A673 (cell line): ENCODE data around the gene LENEP. TPM values are rescaled to one million over a fixed set of nuclear protein-coding genes. Genes with fewer than 3 reads are reported as not detected.
"Not testable (repeated sequence)": the region's sequence is repeated elsewhere in the genome, so short reads cannot be mapped to it uniquely, and the experiment has no call there.

Experiments used
- BruUV-seq: library from RNA; stranded (reverse); fragments of 400-500 nt; replicated peaks from 2 replicates; lab custom pipeline; 2021; lab: Mats Ljungman, UMichigan
- CTCF ChIA-PET: fragments of 300-600 bp; sonication (Branson Sonifier 250); formaldehyde crosslinking; loops from one replicate; lab custom pipeline; 2022; ENCODE audit warnings: antibody characterized with exemption; lab: Charles Lee
- POLR2A ChIA-PET: fragments of 300-600 bp; sonication (Branson Sonifier 250); formaldehyde crosslinking; loops from one replicate; lab custom pipeline; 2022; ENCODE audit warnings: antibody characterized with exemption; ENCODE audit not compliant: low non-redundant PET; lab: Charles Lee
- DNase-seq: peaks from one replicate; pipeline ENCODE4 v3.0.0-alpha.2; 2015; ENCODE audit warnings: low spot score
- H3K27ac ChIP-seq: fragments of 200-600 bp; sonication (generic); 2 replicates; pipeline ENCODE4 v1.5.1; 2016; ENCODE audit warnings: mixed run types, low read depth, mild to moderate bottlenecking, mixed read lengths, antibody characterized with exemption, low read length; ENCODE audit not compliant: poor library complexity, severe bottlenecking
- H3K27me3 ChIP-seq: fragments of 200-600 bp; sonication (generic); replicated peaks from 2 replicates; pipeline ENCODE4 v1.6.1; 2017; ENCODE audit warnings: mixed run types, low read depth, mild to moderate bottlenecking, mixed read lengths, antibody characterized with exemption, low read length; ENCODE audit not compliant: insufficient read depth, poor library complexity
- H3K36me3 ChIP-seq: fragments of 200-600 bp; sonication (generic); 2 replicates; pipeline ENCODE4 v1.6.1; 2016; ENCODE audit warnings: mixed run types, mild to moderate bottlenecking, mixed read lengths, antibody characterized with exemption, low read length; ENCODE audit not compliant: insufficient read depth, poor library complexity, severe bottlenecking
- H3K4me1 ChIP-seq: fragments of 200-600 bp; sonication (generic); 2 replicates; pipeline ENCODE4 v1.6.1; 2017; ENCODE audit warnings: mixed run types, mild to moderate bottlenecking, mixed read lengths, antibody characterized with exemption, low read length; ENCODE audit not compliant: insufficient read depth, poor library complexity, severe bottlenecking
- H3K4me3 ChIP-seq: fragments of 200-600 bp; sonication (generic); 2 replicates; pipeline ENCODE4 v1.5.1; 2016; ENCODE audit warnings: low read depth, mixed run types, mild to moderate bottlenecking, mixed read lengths, low read length; ENCODE audit not compliant: poor library complexity, severe bottlenecking
- H3K9me3 ChIP-seq: fragments of 200-600 bp; sonication (generic); 2 replicates; pipeline ENCODE4 v1.6.1; 2016; ENCODE audit warnings: mixed run types, low read depth, mild to moderate bottlenecking, mixed read lengths, antibody characterized with exemption, low read length; ENCODE audit not compliant: poor library complexity, severe bottlenecking
- EZH2 ChIP-seq: fragments of 200-600 bp; sonication (generic); IDR thresholded peaks from 2 replicates; pipeline ENCODE4 v1.6.1; 2017; ENCODE audit warnings: borderline replicate concordance, low read depth, mild to moderate bottlenecking, mixed read lengths, antibody characterized with exemption, low read length; ENCODE audit not compliant: poor library complexity, severe bottlenecking
- intact Hi-C: fragments of 100-400 bp; cut with micrococcal nuclease; formaldehyde crosslinking; loops from one replicate; pipeline ENCODE4 v1.10.0; 2022; ENCODE audit not compliant: unreplicated experiment
- total RNA-seq: library from RNA; stranded (reverse); gene quantifications from 2 replicates; pipeline ENCODE4 v1.2.3, GENCODE V29; 2021
- TF ChIP-seq, protein P1 (sequence below): fragments of 300-800, 200-600 bp; sonication (generic); conservative IDR thresholded peaks from 2 replicates; pipeline ENCODE4 v1.5.1; 2017; ENCODE audit warnings: low read depth, mild to moderate bottlenecking, antibody characterized with exemption, low read length, moderate library complexity, mixed read lengths

Gene LENEP
- total RNA-seq, 1 experiment from 2014 or later, result 1.4 TPM

DNA sequence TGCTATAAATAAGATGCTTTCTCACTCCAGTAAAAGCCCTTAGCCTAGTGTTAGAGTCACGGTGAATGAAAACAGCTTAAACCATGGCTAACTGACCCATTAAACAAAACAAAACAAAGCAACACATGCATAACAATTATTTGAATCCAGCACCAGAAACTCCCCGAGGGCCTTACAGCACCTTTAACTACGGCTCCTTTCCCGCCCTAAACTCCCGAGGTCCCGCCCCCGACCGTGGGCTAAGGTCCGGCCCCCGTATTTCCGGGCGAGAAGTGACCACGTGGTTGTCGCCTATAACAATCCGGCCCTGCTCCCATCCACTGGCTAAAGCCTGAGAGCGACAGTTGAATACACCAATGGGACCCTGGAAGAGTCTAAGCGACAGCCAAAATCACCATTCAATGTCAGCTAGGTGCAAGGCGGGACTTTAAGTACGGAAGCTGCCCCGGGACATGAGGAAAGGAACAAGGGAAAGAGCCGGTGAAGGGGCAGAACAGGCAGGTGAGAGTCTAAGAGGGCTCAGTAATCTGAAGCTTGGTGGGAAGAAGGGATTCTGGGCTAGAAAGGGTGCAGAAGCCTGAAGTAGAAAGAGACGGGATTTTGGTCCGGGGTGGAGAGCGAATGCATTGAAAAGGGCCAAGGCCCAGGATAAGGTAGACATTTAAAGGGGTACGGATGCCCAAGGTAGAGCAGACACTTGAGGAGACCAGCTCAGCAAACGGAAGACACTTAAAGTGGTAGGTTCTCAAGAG is 10.3 kb upstream of the LENEP start, which contains the start of gene FLAD1:
Gene FLAD1 (plus strand): TSS at position 448 of the 752 bp plus-strand sequence. CDS start 351 bp downstream, outside the sequence.
- BruUV-seq, result no TSS peak
- no peak for TF ChIP-seq EZH2
- TF ChIP-seq, protein P1, sequence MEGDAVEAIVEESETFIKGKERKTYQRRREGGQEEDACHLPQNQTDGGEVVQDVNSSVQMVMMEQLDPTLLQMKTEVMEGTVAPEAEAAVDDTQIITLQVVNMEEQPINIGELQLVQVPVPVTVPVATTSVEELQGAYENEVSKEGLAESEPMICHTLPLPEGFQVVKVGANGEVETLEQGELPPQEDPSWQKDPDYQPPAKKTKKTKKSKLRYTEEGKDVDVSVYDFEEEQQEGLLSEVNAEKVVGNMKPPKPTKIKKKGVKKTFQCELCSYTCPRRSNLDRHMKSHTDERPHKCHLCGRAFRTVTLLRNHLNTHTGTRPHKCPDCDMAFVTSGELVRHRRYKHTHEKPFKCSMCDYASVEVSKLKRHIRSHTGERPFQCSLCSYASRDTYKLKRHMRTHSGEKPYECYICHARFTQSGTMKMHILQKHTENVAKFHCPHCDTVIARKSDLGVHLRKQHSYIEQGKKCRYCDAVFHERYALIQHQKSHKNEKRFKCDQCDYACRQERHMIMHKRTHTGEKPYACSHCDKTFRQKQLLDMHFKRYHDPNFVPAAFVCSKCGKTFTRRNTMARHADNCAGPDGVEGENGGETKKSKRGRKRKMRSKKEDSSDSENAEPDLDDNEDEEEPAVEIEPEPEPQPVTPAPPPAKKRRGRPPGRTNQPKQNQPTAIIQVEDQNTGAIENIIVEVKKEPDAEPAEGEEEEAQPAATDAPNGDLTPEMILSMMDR, result no peak
- H3K9me3 ChIP-seq, result no peaks in the 10 kb centered on the region
- CTCF ChIA-PET, result interaction anchor here (0.6 to 0.7 kb wide), 2 partner anchors 12 to 504 kb away, joined by 3 to 4 read pairs; no protein-coding TSS in a partner anchor
- peak; percentile 100 for DNase-seq
- H3K36me3 ChIP-seq, result peaks cover 38% of the 10 kb centered on the region
- intact Hi-C loops, result no loop called here
- peaks cover 6% of the 10 kb centered on the region for H3K4me1 ChIP-seq
- peak within 1 kb of the TSS; percentile 76 for H3K4me3 ChIP-seq
- H3K27me3 ChIP-seq, result no peaks in the 10 kb centered on the region
- POLR2A ChIA-PET, result interaction anchor here (0.7 kb wide), 1 partner anchor 35 kb away, joined by 4 read pairs; no protein-coding TSS in a partner anchor
- H3K27ac ChIP-seq, result peak within 1 kb of the TSS; percentile 75

DNA sequence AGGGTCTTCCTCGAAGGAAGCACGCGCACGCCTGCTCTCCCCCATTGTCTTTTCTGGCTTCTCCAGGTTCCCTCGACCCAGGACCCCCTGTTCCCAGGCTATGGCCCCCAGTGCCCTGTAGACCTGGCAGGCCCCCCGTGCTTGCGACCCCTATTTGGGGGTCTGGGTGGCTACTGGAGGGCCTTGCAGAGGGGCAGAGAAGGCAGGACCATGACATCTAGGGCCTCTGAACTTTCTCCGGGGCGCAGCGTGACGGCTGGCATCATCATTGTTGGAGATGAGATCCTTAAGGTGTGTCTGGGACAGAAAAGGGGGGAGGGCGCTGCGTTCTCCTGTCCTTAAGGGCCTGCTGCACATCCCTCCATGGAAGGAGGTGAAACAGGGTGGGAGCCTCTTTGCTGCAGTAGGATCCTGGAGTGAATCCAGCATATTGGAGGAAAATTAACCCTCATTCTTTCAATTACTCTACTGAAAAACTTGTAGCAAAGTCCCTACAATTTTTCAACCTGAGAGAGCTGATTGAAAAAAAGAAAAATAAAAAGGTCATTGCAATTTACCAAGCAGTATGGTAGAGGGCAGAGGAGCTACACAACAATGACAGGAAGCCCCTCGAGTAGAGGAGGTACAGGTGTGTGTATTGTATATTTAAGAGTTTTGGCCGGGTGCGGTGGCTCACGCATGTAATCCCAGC is 9.5 kb upstream of the LENEP start:
- ChIA-PET CTCF (interaction anchor here (0.7 kb wide), 2 partner anchors 28 to 504 kb away, joined by 3 to 6 read pairs; partner anchors contain the start of gene PBXIP1), POLR2A (interaction anchor here (0.7 kb wide), 1 partner anchor 34 kb away, joined by 4 read pairs; no protein-coding TSS in a partner anchor)
- Histone ChIP-seq H3K4me3 (peak overlapping the region; percentile 76), H3K27me3 (no peaks in the 10 kb centered on the region), H3K4me1 (peaks cover 6% of the 10 kb centered on the region), H3K9me3 (no peaks in the 10 kb centered on the region), H3K27ac (peak overlapping the region; percentile 67), H3K36me3 (peaks cover 41% of the 10 kb centered on the region)
- no TSS peak for BruUV-seq
- no peak for DNase-seq
- TF ChIP-seq, protein P1, result no peak
- TF ChIP-seq EZH2, result no peak
- intact Hi-C loops, result no loop called here

DNA sequence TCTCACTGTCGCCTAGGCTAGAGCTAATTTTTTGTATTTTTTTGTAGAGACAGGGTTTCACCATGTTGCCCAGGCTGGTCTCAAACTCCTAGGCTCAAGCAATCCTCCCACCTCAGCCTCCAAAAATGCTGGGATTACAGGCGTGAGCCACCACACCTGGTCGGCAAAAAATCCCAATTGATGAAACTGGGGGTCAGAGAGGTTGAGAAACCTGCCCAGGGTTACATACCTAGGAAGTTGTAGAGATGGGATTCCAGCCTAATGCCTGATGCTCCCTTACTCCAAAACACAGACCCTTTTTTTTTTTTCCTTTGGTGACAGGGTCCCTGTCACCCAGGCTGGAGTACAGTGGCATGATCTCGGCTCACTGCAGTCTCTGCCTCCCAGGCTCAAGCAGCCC is 6.7 kb upstream of the LENEP start:
- H3K9me3 ChIP-seq, H3K27me3 ChIP-seq, H3K4me3 ChIP-seq, H3K4me1 ChIP-seq, H3K27ac ChIP-seq, POLR2A ChIA-PET, BruUV-seq, DNase-seq, intact Hi-C loops: not testable (repeated sequence)
- CTCF ChIA-PET, result interaction anchor here (0.6 to 1.3 kb wide), 2 partner anchors 12 to 46 kb away, joined by 5 to 7 read pairs; no protein-coding TSS in a partner anchor
- H3K36me3 ChIP-seq, result peaks cover 40% of the 10 kb centered on the region
